ENCODE measurements around the gene ANKRD34B.

GRCh38 chr5:80559244-80559643 is 10.8 kb downstream of the ANKRD34B start:
- TF ChIP-seq CTCF (conservative IDR thresholded peaks at IDR 0.05; ENCODE audit: low read depth, low read length): no peak
- TF ChIP-seq EZH2 (IDR thresholded peaks at IDR 0.05; ENCODE audit: borderline replicate concordance, low read depth, low read length, poor library complexity, severe bottlenecking): no peak

All from A673 (cell line).